ENCODE data around the gene TEK. TPM values are rescaled to one million over a fixed set of nuclear protein-coding genes. Genes with fewer than 3 reads are reported as not detected.

The TEK gene
- total and polyA plus RNA-seq, 5 donors, result 10.2 to 29.7 (median 21.7) TPM

- Histone ChIP-seq H3K4me3 (ENCODE audit: low read length) (no peak overlapping the region), H3K9me3 (ENCODE audit: control insufficient read depth, low read length) (no peaks in the 10 kb centered on the region), H3K27ac (ENCODE audit: low read length) (no peak overlapping the region), H3K27me3 (ENCODE audit: control insufficient read depth, insufficient read depth) (no peaks in the 10 kb centered on the region), H3K4me1 (ENCODE audit: control insufficient read depth, insufficient read depth, low read length) (peaks cover 3% of the 10 kb centered on the region)
- intact Hi-C loops (cut with DNase I), result no loop called here
- WGBS, result 87% methylated on average over 3 of the region's 3 CpGs
- ATAC-seq, result no peak
- DNase-seq, result no peak
Measured at GRCh38 chr9:27124151-27124550, 15.1 kb downstream of the TEK start.

GRCh38 chr9:27125030-27125429 lies 16.0 kb downstream of the TEK start:
- ATAC-seq (peak; percentile 95 to 98), DNase-seq (peak; percentile 81 to 90 (median 84))
- H3K9me3 ChIP-seq (ENCODE audit: control insufficient read depth, low read length), result no peaks in the 10 kb centered on the region
- no peak overlapping the region for H3K27ac ChIP-seq (ENCODE audit: low read length)
- intact Hi-C loops (cut with DNase I), result no loop called here
- WGBS, result 24% methylated on average over 4 of the region's 4 CpGs
- peaks cover 3% of the 10 kb centered on the region for H3K4me1 ChIP-seq (ENCODE audit: control insufficient read depth, insufficient read depth, low read length)
- no peak overlapping the region for H3K4me3 ChIP-seq (ENCODE audit: low read length)
- H3K27me3 ChIP-seq (ENCODE audit: control insufficient read depth, insufficient read depth), result no peaks in the 10 kb centered on the region

GRCh38 chr9:27125936-27126335 lies 16.9 kb downstream of the TEK start:
- H3K4me1 ChIP-seq (ENCODE audit: control insufficient read depth, insufficient read depth, low read length), result peaks cover 3% of the 10 kb centered on the region
- H3K27ac ChIP-seq (ENCODE audit: low read length), result no peak overlapping the region
- DNase-seq (no peak), ATAC-seq (no peak)
- no peaks in the 10 kb centered on the region for H3K27me3 ChIP-seq (ENCODE audit: control insufficient read depth, insufficient read depth)
- H3K4me3 ChIP-seq (ENCODE audit: low read length), result no peak overlapping the region
- H3K9me3 ChIP-seq (ENCODE audit: control insufficient read depth, low read length), result no peaks in the 10 kb centered on the region
- WGBS, result 75% methylated on average over 5 of the region's 5 CpGs
- intact Hi-C loops (cut with DNase I), result no loop called here

GRCh38 chr9:27126670-27127069 lies 17.6 kb downstream of the TEK start:
- H3K4me1 ChIP-seq (ENCODE audit: control insufficient read depth, insufficient read depth, low read length), result peaks cover 3% of the 10 kb centered on the region
- H3K27me3 ChIP-seq (ENCODE audit: control insufficient read depth, insufficient read depth), result no peaks in the 10 kb centered on the region
- ATAC-seq (peak; percentile 53 to 78), DNase-seq (peak in 1 of 3 donors; percentile 33)
- intact Hi-C loops (cut with DNase I), result no loop called here
- WGBS, result 56% methylated on average over 2 of the region's 2 CpGs
- no peak overlapping the region for H3K27ac ChIP-seq (ENCODE audit: low read length)
- H3K9me3 ChIP-seq (ENCODE audit: control insufficient read depth, low read length), result no peaks in the 10 kb centered on the region
- no peak overlapping the region for H3K4me3 ChIP-seq (ENCODE audit: low read length)

GRCh38 chr9:27129221-27129620 lies 20.2 kb downstream of the TEK start:
- 54% methylated on average over 1 of the region's 1 CpG for WGBS

GRCh38 chr9:27131731-27132130 lies 22.7 kb downstream of the TEK start:
- Histone ChIP-seq H3K4me1 (ENCODE audit: control insufficient read depth, insufficient read depth, low read length) (no peaks in the 10 kb centered on the region), H3K9me3 (ENCODE audit: control insufficient read depth, low read length) (no peaks in the 10 kb centered on the region), H3K27ac (ENCODE audit: low read length) (no peak overlapping the region), H3K27me3 (ENCODE audit: control insufficient read depth, insufficient read depth) (no peaks in the 10 kb centered on the region), H3K4me3 (ENCODE audit: low read length) (no peak overlapping the region)
- WGBS, result 91% methylated on average over 4 of the region's 4 CpGs
- DNase-seq (no peak), ATAC-seq (no peak)
- intact Hi-C loops (cut with DNase I), result no loop called here

More at GRCh38 chr9:27129221-27129620, 20.2 kb downstream of the TEK start:
- Histone ChIP-seq H3K4me1 (ENCODE audit: control insufficient read depth, insufficient read depth, low read length) (peaks cover 3% of the 10 kb centered on the region), H3K27ac (ENCODE audit: low read length) (no peak overlapping the region), H3K9me3 (ENCODE audit: control insufficient read depth, low read length) (no peaks in the 10 kb centered on the region), H3K4me3 (ENCODE audit: low read length) (no peak overlapping the region), H3K27me3 (ENCODE audit: control insufficient read depth, insufficient read depth) (no peaks in the 10 kb centered on the region)
- no peak for DNase-seq
- intact Hi-C loops (cut with DNase I), result no loop called here
- no peak for ATAC-seq

- intact Hi-C loops (cut with DNase I), result no loop called here
- no peaks in the 10 kb centered on the region for H3K27me3 ChIP-seq (ENCODE audit: control insufficient read depth, insufficient read depth)
- ATAC-seq (peak in 1 of 2 donors; percentile 65), DNase-seq (no peak)
- no peaks in the 10 kb centered on the region for H3K9me3 ChIP-seq (ENCODE audit: control insufficient read depth, low read length)
- no peaks in the 10 kb centered on the region for H3K4me1 ChIP-seq (ENCODE audit: control insufficient read depth, insufficient read depth, low read length)
- 74% methylated on average over 4 of the region's 4 CpGs for WGBS
- no peak overlapping the region for H3K27ac ChIP-seq (ENCODE audit: low read length)
- no peak overlapping the region for H3K4me3 ChIP-seq (ENCODE audit: low read length)
Measured at GRCh38 chr9:27133817-27134216, 24.8 kb downstream of the TEK start.

- intact Hi-C loops (cut with DNase I), result no loop called here
Measured at GRCh38 chr9:27142299-27142930, 33.4 kb downstream of the TEK start.

GRCh38 chr9:27145143-27145542 lies 36.1 kb downstream of the TEK start:
- no peak overlapping the region for H3K27ac ChIP-seq (ENCODE audit: low read length)
- H3K4me3 ChIP-seq (ENCODE audit: low read length), result no peak overlapping the region
- WGBS, result 59% methylated on average over 3 of the region's 3 CpGs
- intact Hi-C loops (cut with DNase I), result no loop called here
- H3K27me3 ChIP-seq (ENCODE audit: control insufficient read depth, insufficient read depth), result no peaks in the 10 kb centered on the region
- peak in 1 of 2 donors; percentile 35 for ATAC-seq
- peaks cover 10% of the 10 kb centered on the region for H3K4me1 ChIP-seq (ENCODE audit: control insufficient read depth, insufficient read depth, low read length)
- no peak for DNase-seq
- H3K9me3 ChIP-seq (ENCODE audit: control insufficient read depth, low read length), result no peaks in the 10 kb centered on the region

More at GRCh38 chr9:27142299-27142930, 33.4 kb downstream of the TEK start:
- H3K9me3 ChIP-seq (ENCODE audit: control insufficient read depth, low read length), result no peaks in the 10 kb centered on the region
- DNase-seq (no peak), ATAC-seq (peak in 1 of 2 donors; percentile 30)
- peaks cover 7% of the 10 kb centered on the region for H3K4me1 ChIP-seq (ENCODE audit: control insufficient read depth, insufficient read depth, low read length)
- no peak overlapping the region for H3K27ac ChIP-seq (ENCODE audit: low read length)
- no peak overlapping the region for H3K4me3 ChIP-seq (ENCODE audit: low read length)
- 53% methylated on average over 7 of the region's 7 CpGs for WGBS
- no peaks in the 10 kb centered on the region for H3K27me3 ChIP-seq (ENCODE audit: control insufficient read depth, insufficient read depth)

GRCh38 chr9:27149651-27150050 lies 40.6 kb downstream of the TEK start:
- Histone ChIP-seq H3K27me3 (ENCODE audit: control insufficient read depth, insufficient read depth) (no peaks in the 10 kb centered on the region), H3K9me3 (ENCODE audit: control insufficient read depth, low read length) (no peaks in the 10 kb centered on the region), H3K27ac (ENCODE audit: low read length) (no peak overlapping the region), H3K4me3 (ENCODE audit: low read length) (no peak overlapping the region), H3K4me1 (ENCODE audit: control insufficient read depth, insufficient read depth, low read length) (peaks cover 8% of the 10 kb centered on the region)
- intact Hi-C loops (cut with DNase I), result no loop called here
- ATAC-seq (no peak), DNase-seq (no peak)
- 57% methylated on average over 2 of the region's 2 CpGs for WGBS

GRCh38 chr9:27150746-27151406 lies 41.9 kb downstream of the TEK start:
- intact Hi-C loops (cut with DNase I), result no loop called here
- Histone ChIP-seq H3K27ac (ENCODE audit: low read length) (peak overlapping the region; percentile 68), H3K9me3 (ENCODE audit: control insufficient read depth, low read length) (no peaks in the 10 kb centered on the region), H3K27me3 (ENCODE audit: control insufficient read depth, insufficient read depth) (no peaks in the 10 kb centered on the region), H3K4me3 (ENCODE audit: low read length) (no peak overlapping the region), H3K4me1 (ENCODE audit: control insufficient read depth, insufficient read depth, low read length) (peaks cover 8% of the 10 kb centered on the region)
- peak; percentile 22 for ATAC-seq
- WGBS, result 46% methylated on average over 5 of the region's 5 CpGs
- no peak for DNase-seq
